Osteocyte (in vitro differentiated cells): ENCODE results near the gene ELL3. TPM values are rescaled to one million over a fixed set of nuclear protein-coding genes. Genes with fewer than 3 reads are reported as not detected.

Experiments
- DNase-seq: peaks from one replicate; pipeline ENCODE4 v3.0.0; 2021; ENCODE audit warnings: mixed read lengths; ENCODE audit not compliant: unreplicated experiment; ENCODE audit errors: extremely low spot score
- H3K27ac Mint-ChIP-seq: one replicate; pipeline ENCODE4 v1.8.0; 2021; ENCODE audit warnings: mild to moderate bottlenecking, mixed read lengths; ENCODE audit not compliant: unreplicated experiment
- H3K27me3 Mint-ChIP-seq: one replicate; pipeline ENCODE4 v1.8.0; 2021; ENCODE audit warnings: mixed read lengths; ENCODE audit not compliant: unreplicated experiment
- H3K36me3 Mint-ChIP-seq: one replicate; pipeline ENCODE4 v1.8.0; 2021; ENCODE audit warnings: mixed read lengths; ENCODE audit not compliant: unreplicated experiment
- H3K4me1 Mint-ChIP-seq: one replicate; pipeline ENCODE4 v1.8.0; 2021; ENCODE audit warnings: mixed read lengths; ENCODE audit not compliant: unreplicated experiment
- H3K4me3 Mint-ChIP-seq: one replicate; pipeline ENCODE4 v1.8.0; 2021; ENCODE audit warnings: mild to moderate bottlenecking, moderate library complexity, mixed read lengths; ENCODE audit not compliant: unreplicated experiment
- H3K9me3 Mint-ChIP-seq: one replicate; pipeline ENCODE4 v1.8.0; 2021; ENCODE audit warnings: mixed read lengths; ENCODE audit not compliant: unreplicated experiment
- microRNA-seq: library from miRNA; unstranded; fragments of <30 nt; microRNA quantifications from one replicate; pipeline ENCODE4 v1.1.0, GENCODE V29; 2020; ENCODE audit not compliant: unreplicated experiment
- total RNA-seq: library from RNA; stranded (reverse); gene quantifications from 2 replicates; pipeline ENCODE4 v1.2.1, GENCODE V29; 2021
- TF ChIP-seq, protein P1 (sequence below): fragments of 200-600 bp; sonication (generic); IDR thresholded peaks from 2 replicates; pipeline ENCODE4 v1.5.0; 2021; ENCODE audit warnings: antibody characterized with exemption, mild to moderate bottlenecking, moderate library complexity

The ELL3 gene
- total RNA-seq, 1 donor from 2014 or later: 1.6 TPM

DNA sequence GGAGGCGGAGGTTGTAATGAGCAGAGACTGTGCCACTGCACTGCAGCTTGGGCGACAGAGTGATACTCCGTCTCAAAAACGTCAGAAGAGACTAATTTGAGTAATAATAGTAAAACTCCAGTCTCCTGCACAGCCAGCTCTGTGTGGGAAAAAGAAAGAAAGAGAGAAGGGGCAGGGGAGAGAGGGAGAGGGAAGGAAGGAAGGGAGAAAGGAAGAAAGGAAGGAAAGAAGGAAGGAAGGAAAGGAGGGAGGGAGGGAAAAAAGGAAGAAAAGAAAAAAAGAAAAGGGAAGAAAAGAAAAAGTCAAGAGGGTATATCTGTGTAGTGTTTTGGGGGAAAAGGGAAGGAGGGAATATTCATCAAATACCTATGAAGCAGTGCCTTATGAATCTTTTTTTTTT is 53.6 kb downstream of the ELL3 start:
- TF ChIP-seq, protein P1, sequence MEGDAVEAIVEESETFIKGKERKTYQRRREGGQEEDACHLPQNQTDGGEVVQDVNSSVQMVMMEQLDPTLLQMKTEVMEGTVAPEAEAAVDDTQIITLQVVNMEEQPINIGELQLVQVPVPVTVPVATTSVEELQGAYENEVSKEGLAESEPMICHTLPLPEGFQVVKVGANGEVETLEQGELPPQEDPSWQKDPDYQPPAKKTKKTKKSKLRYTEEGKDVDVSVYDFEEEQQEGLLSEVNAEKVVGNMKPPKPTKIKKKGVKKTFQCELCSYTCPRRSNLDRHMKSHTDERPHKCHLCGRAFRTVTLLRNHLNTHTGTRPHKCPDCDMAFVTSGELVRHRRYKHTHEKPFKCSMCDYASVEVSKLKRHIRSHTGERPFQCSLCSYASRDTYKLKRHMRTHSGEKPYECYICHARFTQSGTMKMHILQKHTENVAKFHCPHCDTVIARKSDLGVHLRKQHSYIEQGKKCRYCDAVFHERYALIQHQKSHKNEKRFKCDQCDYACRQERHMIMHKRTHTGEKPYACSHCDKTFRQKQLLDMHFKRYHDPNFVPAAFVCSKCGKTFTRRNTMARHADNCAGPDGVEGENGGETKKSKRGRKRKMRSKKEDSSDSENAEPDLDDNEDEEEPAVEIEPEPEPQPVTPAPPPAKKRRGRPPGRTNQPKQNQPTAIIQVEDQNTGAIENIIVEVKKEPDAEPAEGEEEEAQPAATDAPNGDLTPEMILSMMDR: no peak
- Mint-ChIP-seq H3K27ac (no peak overlapping the region), H3K4me3 (no peak overlapping the region), H3K9me3 (no peaks in the 10 kb centered on the region), H3K4me1 (no peaks in the 10 kb centered on the region), H3K27me3 (peaks cover 33% of the 10 kb centered on the region), H3K36me3 (no peaks in the 10 kb centered on the region)
- DNase-seq: no peak

Small RNA genes within 50 kb of the gene (microRNA-seq; reads per million reads assigned to microRNA genes)
- not detected for gene MIR1282

Other genes starting within 250 kb of the ELL3 start
- gene PPIP5K1, start 186.8 kb downstream of the ELL3 start, total RNA-seq: 26.1 and 34.5 TPM in 2 replicates
- gene CKMT1B, start 182.9 kb downstream of the ELL3 start, total RNA-seq: not detected in 2 replicates
- gene STRC, start 158.2 kb downstream of the ELL3 start, total RNA-seq: 0.30 and 0.34 TPM in 2 replicates
- gene CATSPER2, start 128.1 kb downstream of the ELL3 start, total RNA-seq: 3.1 and 3.3 TPM in 2 replicates
- not detected in 2 replicates for gene CKMT1A, start 83.1 kb downstream of the ELL3 start, total RNA-seq
- 496 and 527 TPM in 2 replicates for gene PDIA3, start 30.5 kb downstream of the ELL3 start, total RNA-seq
- 1,268 and 1,325 TPM in 2 replicates for gene SERF2, start 15.4 kb upstream of the ELL3 start, total RNA-seq
- not detected in 2 replicates for gene SERINC4, start 23.3 kb upstream of the ELL3 start, total RNA-seq
- gene HYPK, start 23.6 kb upstream of the ELL3 start, total RNA-seq: 13.7 and 14.0 TPM in 2 replicates
- 29.6 and 30.2 TPM in 2 replicates for gene MFAP1, start 47.7 kb upstream of the ELL3 start, total RNA-seq
- 6.0 and 7.6 TPM in 2 replicates for gene WDR76, start 50.0 kb upstream of the ELL3 start, total RNA-seq